CD14-positive monocyte (primary cell): Measurements from ENCODE around the gene PKD2L1. TPM values are rescaled to one million over a fixed set of nuclear protein-coding genes. Genes with fewer than 3 reads are reported as not detected.

Experiments used
- DNase-seq, 3 donors: peaks; one replicate each; pipeline ENCODE4 v3.0.0-alpha.2; 2011 to 2022
- H2AFZ ChIP-seq: 2 replicates; pipeline ENCODE4 v1.6.0; 2012; ENCODE audit warnings: mild to moderate bottlenecking, low read depth, low read length, inconsistent platforms; ENCODE audit not compliant: insufficient read depth, poor library complexity, severe bottlenecking
- H3K27ac ChIP-seq, 2 donors: 1 replicate in 1 of 2; 2 replicates in 1 of 2; pipeline ENCODE4 v1.5.1; 2012 to 2013; ENCODE audit warnings: low read length in 2 of 2, control low read depth in 1 of 2, inconsistent platforms in 1 of 2, low read depth in 1 of 2, mild to moderate bottlenecking in 1 of 2
- H3K27me3 ChIP-seq, 2 donors: one replicate each; pipeline versions ENCODE4 v1.6.0 to v1.6.1; 2011 to 2013; ENCODE audit warnings: low read length in 2 of 2; ENCODE audit not compliant: control insufficient read depth in 2 of 2, insufficient read depth in 2 of 2
- H3K36me3 ChIP-seq, 2 donors: replicated peaks in 1 of 2; 1 replicate in 1 of 2; 2 replicates in 1 of 2; pipeline versions ENCODE4 v1.5.1 to v1.6.1; 2012 to 2013; ENCODE audit warnings: low read length in 2 of 2, control low read depth in 1 of 2, inconsistent platforms in 1 of 2, mild to moderate bottlenecking in 1 of 2; ENCODE audit not compliant: insufficient read depth in 2 of 2, control insufficient read depth in 1 of 2
- H3K4me1 ChIP-seq, 2 donors: 1 replicate in 1 of 2; 2 replicates in 1 of 2; pipeline versions ENCODE4 v1.5.1 to v1.6.1; 2012 to 2013; ENCODE audit warnings: low read length in 2 of 2, control low read depth in 1 of 2, inconsistent platforms in 1 of 2, mild to moderate bottlenecking in 1 of 2, moderate library complexity in 1 of 2; ENCODE audit not compliant: insufficient read depth in 2 of 2, control insufficient read depth in 1 of 2
- H3K4me2 ChIP-seq: replicated peaks from 2 replicates; pipeline ENCODE3; 2012; ENCODE audit warnings: low read length, moderate library complexity, mild to moderate bottlenecking; ENCODE audit not compliant: poor library complexity, severe bottlenecking; ENCODE audit errors: extremely low read depth
- H3K4me3 ChIP-seq, 3 experiments: fragments of 200-600 bp in 1 of 3; sonication (generic) in 1 of 3; replicated peaks in 1 of 3; 1 replicate in 2 of 3; 2 replicates in 1 of 3; pipeline ENCODE4 v1.5.1; 2011 to 2013; ENCODE audit warnings: low read length in 3 of 3, mild to moderate bottlenecking in 3 of 3, control low read depth in 2 of 3, low read depth in 2 of 3, inconsistent platforms in 1 of 3, moderate library complexity in 1 of 3
- H3K79me2 ChIP-seq: 2 replicates; pipeline ENCODE4 v1.6.0; 2012; ENCODE audit warnings: mild to moderate bottlenecking, control low read depth, inconsistent platforms, low read length, moderate library complexity; ENCODE audit not compliant: insufficient read depth
- H3K9ac ChIP-seq: 2 replicates; pipeline ENCODE4 v1.6.0; 2017; ENCODE audit warnings: low read length, mild to moderate bottlenecking; ENCODE audit not compliant: insufficient read depth, poor library complexity, severe bottlenecking
- H3K9me3 ChIP-seq, 2 donors: replicated peaks in 1 of 2; 1 replicate in 1 of 2; 2 replicates in 1 of 2; pipeline versions ENCODE4 v1.5.1 to v1.6.1; 2012 to 2013; ENCODE audit warnings: low read length in 2 of 2, control low read depth in 1 of 2; ENCODE audit not compliant: control insufficient read depth in 1 of 2, insufficient read depth in 1 of 2
- H4K20me1 ChIP-seq: 2 replicates; pipeline ENCODE4 v1.6.0; 2012; ENCODE audit warnings: mild to moderate bottlenecking, low read length, control low read depth, moderate library complexity; ENCODE audit not compliant: insufficient read depth
- H3K27ac Mint-ChIP-seq, 7 donors: one replicate each; pipeline ENCODE4 v1.8.0; 2020; ENCODE audit warnings: mild to moderate bottlenecking in 7 of 7, mixed read lengths in 7 of 7, moderate library complexity in 6 of 7, inconsistent platforms in 2 of 7
- H3K27me3 Mint-ChIP-seq, 3 donors: one replicate each; pipeline ENCODE4 v1.8.0; 2021 to 2022; ENCODE audit warnings: low read depth in 3 of 3, mild to moderate bottlenecking in 3 of 3, mixed read lengths in 3 of 3, moderate library complexity in 3 of 3, inconsistent platforms in 1 of 3
- H3K36me3 Mint-ChIP-seq, 2 donors: one replicate each; pipeline ENCODE4 v1.8.0; 2020; ENCODE audit warnings: mixed read lengths in 2 of 2, inconsistent platforms in 1 of 2, mild to moderate bottlenecking in 1 of 2
- H3K4me1 Mint-ChIP-seq: one replicate; pipeline ENCODE4 v1.8.0; 2020; ENCODE audit warnings: mild to moderate bottlenecking, mixed read lengths
- H3K4me3 Mint-ChIP-seq, 2 donors: one replicate each; pipeline ENCODE4 v1.8.0; 2020; ENCODE audit warnings: mild to moderate bottlenecking in 2 of 2, mixed read lengths in 2 of 2, moderate library complexity in 1 of 2
- H3K9me3 Mint-ChIP-seq, 7 donors: one replicate each; pipeline ENCODE4 v1.8.0; 2020 to 2022; ENCODE audit warnings: mixed read lengths in 7 of 7, mild to moderate bottlenecking in 6 of 7, moderate library complexity in 6 of 7, inconsistent platforms in 2 of 7
- CTCF ChIP-seq: fragments of 200-600 bp; IDR thresholded peaks from one replicate; pipeline ENCODE4 v1.8.0; 2022; ENCODE audit warnings: antibody characterized with exemption, mild to moderate bottlenecking
- WGBS: methylation state at CpG from one replicate; pipeline ENCODE4 v1.1.5; 2013; ENCODE audit warnings: missing lambda C conversion rate; ENCODE audit not compliant: insufficient coverage; 5-methylcytosine and 5-hydroxymethylcytosine counted together
- intact Hi-C, 2 donors: fragments of 100-400 bp; cut with micrococcal nuclease; formaldehyde crosslinking; loops; one replicate each; pipeline versions ENCODE4 v1.15.0 to v1.15.1; 2023
- polyA plus RNA-seq, 3 donors: library from polyadenylated mRNA; depleted of rRNA in 1 of 3; unstranded in 2 of 3; stranded (reverse) in 1 of 3; fragments of 300-500 nt in 2 of 3; fragments of >200 nt in 1 of 3; fragmentation: Illumina TruSeq in 2 of 3; gene quantifications; 1 replicate in 2 of 3; 2 replicates in 1 of 3; pipeline ENCODE4 v1.2.3, GENCODE V29; 2012 to 2021

The PKD2L1 gene
- polyA plus RNA-seq, 3 donors, result 0.15 to 1.5 TPM; not detected in 1

- no peaks in the 10 kb centered on the region for H4K20me1 ChIP-seq
Observed at GRCh38 chr10:100348389-100348927, 18.4 kb upstream of the PKD2L1 start.

More at GRCh38 chr10:100348389-100348927, 18.4 kb upstream of the PKD2L1 start:
- H3K27me3 ChIP-seq, result peaks cover 15 to 30% of the 10 kb centered on the region in 2 donors
- WGBS, result 100% methylated on average over 2 of the region's 3 CpGs
- Mint-ChIP-seq H3K4me1 (peaks cover 20% of the 10 kb centered on the region), H3K27me3 (peaks cover 39 to 54% (median 41%) of the 10 kb centered on the region in 3 donors), H3K27ac (no peak overlapping the region), H3K4me3 (peak overlapping the region; percentile 93 to 96), H3K36me3 (peaks cover 9 to 27% of the 10 kb centered on the region in 2 donors), H3K9me3 (peaks cover 0 to 15% (median 4%) of the 10 kb centered on the region in 7 donors)
- no peak overlapping the region for H3K9ac ChIP-seq
- no peaks in the 10 kb centered on the region for H3K9me3 ChIP-seq
- no peak for TF ChIP-seq CTCF
- no peak overlapping the region for H3K27ac ChIP-seq
- no peak overlapping the region for H2AFZ ChIP-seq
- no peaks in the 10 kb centered on the region for H3K79me2 ChIP-seq
- no peaks in the 10 kb centered on the region for H3K36me3 ChIP-seq
- no peak for DNase-seq
- intact Hi-C loops, result loop anchor here in 1 of 2 donors (5.0 kb wide), 1 partner anchor 34 kb away; no protein-coding TSS in a partner anchor
- no peak overlapping the region for H3K4me3 ChIP-seq
- no peak overlapping the region for H3K4me2 ChIP-seq
- H3K4me1 ChIP-seq, result peaks cover 17 to 22% of the 10 kb centered on the region in 2 donors
